H1 (cell line): Measurements from ENCODE around the gene FXR2. TPM values are rescaled to one million over a fixed set of nuclear protein-coding genes. Genes with fewer than 3 reads are reported as not detected.

Experiments
- CTCF ChIA-PET: fragments of 300-600 bp; sonication (Branson Sonifier 250); formaldehyde crosslinking; loops from one replicate; lab custom pipeline; 2021; ENCODE audit not compliant: partially characterized antibody; lab: Charles Lee
- POLR2A ChIA-PET: fragments of 300-600 bp; sonication (Branson Sonifier 250); formaldehyde crosslinking; loops from one replicate; lab custom pipeline; 2021; ENCODE audit warnings: inconsistent platforms; ENCODE audit not compliant: partially characterized antibody; lab: Charles Lee
- DNase-seq, 2 experiments: peaks; one replicate each; pipeline versions ENCODE4 v3.0.0 to v3.0.0-alpha.2; 2010 to 2022; ENCODE audit warnings: low spot score in 2 of 2, low read depth in 1 of 2, mixed read lengths in 1 of 2
- FAIRE-seq: peaks from 2 replicates; lab custom pipeline; 2011; peaks lifted over from hg19 to GRCh38; lab: Jason Lieb, UNC
- H2AFZ ChIP-seq: 2 replicates; pipeline ENCODE4 v1.8.1; 2012; ENCODE audit warnings: low read length, inconsistent platforms
- H2AK5ac ChIP-seq: 2 replicates; pipeline ENCODE4 v1.6.1; 2013; ENCODE audit warnings: low read depth, low read length
- H2BK120ac ChIP-seq: replicated peaks from 2 replicates; pipeline ENCODE3; 2013; ENCODE audit warnings: low read depth, low read length, inconsistent platforms
- H2BK12ac ChIP-seq: 2 replicates; pipeline ENCODE4 v1.6.1; 2013; ENCODE audit warnings: low read depth, low read length
- H2BK15ac ChIP-seq: 2 replicates; pipeline ENCODE4 v1.6.1; 2013; ENCODE audit warnings: low read length
- H2BK20ac ChIP-seq: 2 replicates; pipeline ENCODE4 v1.6.1; 2013; ENCODE audit warnings: low read length
- H2BK5ac ChIP-seq: 2 replicates; pipeline ENCODE4 v1.6.1; 2013; ENCODE audit warnings: low read depth, low read length
- H3K14ac ChIP-seq: 2 replicates; pipeline ENCODE4 v1.6.1; 2013; ENCODE audit warnings: inconsistent platforms; ENCODE audit not compliant: insufficient read length
- H3K18ac ChIP-seq: 2 replicates; pipeline ENCODE4 v1.6.1; 2013; ENCODE audit warnings: low read length; ENCODE audit errors: extremely low read depth
- H3K23ac ChIP-seq: 2 replicates; pipeline ENCODE4 v1.6.1; 2013; ENCODE audit warnings: inconsistent platforms; ENCODE audit not compliant: insufficient read length
- H3K23me2 ChIP-seq: 2 replicates; pipeline ENCODE4 v1.6.1; 2013; ENCODE audit warnings: low read depth, low read length
- H3K27ac ChIP-seq: 2 replicates; pipeline ENCODE4 v1.6.1; 2011; ENCODE audit warnings: low read depth, low read length, inconsistent platforms
- H3K27me3 ChIP-seq, 4 experiments: replicated peaks in 1 of 4; 1 replicate in 1 of 4; 2 replicates in 3 of 4; pipeline versions ENCODE4 v1.6.1 to v1.8.1; 2011 to 2013; ENCODE audit warnings: low read length in 3 of 4, mild to moderate bottlenecking in 3 of 4, inconsistent platforms in 2 of 4, mixed read lengths in 2 of 4, moderate library complexity in 1 of 4; ENCODE audit not compliant: control insufficient read depth in 3 of 4, insufficient read depth in 3 of 4; ENCODE audit errors: extremely low read depth in 1 of 4
- H3K36me3 ChIP-seq, 4 experiments: 2 replicates each; pipeline versions ENCODE4 v1.6.1 to v1.8.1; 2011 to 2013; ENCODE audit warnings: mild to moderate bottlenecking in 4 of 4, low read length in 3 of 4, moderate library complexity in 2 of 4, control low read depth in 1 of 4, inconsistent platforms in 1 of 4; ENCODE audit not compliant: insufficient read depth in 4 of 4, control insufficient read depth in 2 of 4
- H3K4ac ChIP-seq: replicated peaks from 2 replicates; pipeline ENCODE3; 2013; ENCODE audit warnings: low read length, low read depth, mixed read lengths, inconsistent platforms; ENCODE audit not compliant: insufficient read length
- H3K4me1 ChIP-seq, 4 experiments: replicated peaks in 1 of 4; 1 replicate in 1 of 4; 2 replicates in 3 of 4; pipeline versions ENCODE4 v1.6.1 to v1.8.1; 2011 to 2013; ENCODE audit warnings: low read length in 3 of 4, inconsistent platforms in 2 of 4, mixed read lengths in 1 of 4; ENCODE audit not compliant: insufficient read depth in 4 of 4, control insufficient read depth in 3 of 4
- H3K4me2 ChIP-seq, 2 experiments: 2 replicates each; pipeline versions ENCODE4 v1.6.1 to v1.8.1; 2011 to 2013; ENCODE audit warnings: low read depth in 2 of 2, low read length in 2 of 2, control low read depth in 1 of 2, inconsistent platforms in 1 of 2, mild to moderate bottlenecking in 1 of 2; ENCODE audit not compliant: insufficient read depth in 1 of 2
- H3K4me3 ChIP-seq, 4 experiments: fragments of 200-600, 300-600 bp in 1 of 4; sonication (generic), shearing (Covaris generic), sonication (Bioruptor Twin) in 1 of 4; 2 replicates each; pipeline versions ENCODE4 v1.5.1 to v1.8.1; 2011 to 2016; ENCODE audit warnings: low read length in 4 of 4, low read depth in 3 of 4, control low read depth in 2 of 4, inconsistent platforms in 2 of 4, mild to moderate bottlenecking in 2 of 4, mixed read lengths in 1 of 4, moderate library complexity in 1 of 4; ENCODE audit not compliant: insufficient read depth in 2 of 4; ENCODE audit errors: extremely low read depth in 1 of 4
- H3K56ac ChIP-seq: replicated peaks from 2 replicates; pipeline ENCODE3; 2013; ENCODE audit warnings: low read depth, mild to moderate bottlenecking, mixed read lengths, low read length, inconsistent platforms; ENCODE audit not compliant: insufficient read length
- H3K79me1 ChIP-seq: 2 replicates; pipeline ENCODE4 v1.6.1; 2013; ENCODE audit warnings: low read depth, low read length, control low read depth
- H3K79me2 ChIP-seq, 2 experiments: 2 replicates each; pipeline versions ENCODE4 v1.6.1 to v1.8.1; 2012 to 2013; ENCODE audit warnings: low read length in 2 of 2, mild to moderate bottlenecking in 2 of 2, inconsistent platforms in 1 of 2; ENCODE audit not compliant: insufficient read depth in 2 of 2, control insufficient read depth in 1 of 2
- H3K9ac ChIP-seq, 4 experiments: replicated peaks in 1 of 4; 1 replicate in 1 of 4; 2 replicates in 3 of 4; pipeline versions ENCODE4 v1.6.1 to v1.8.1; 2011 to 2013; ENCODE audit warnings: low read depth in 3 of 4, low read length in 3 of 4, control low read depth in 2 of 4, mild to moderate bottlenecking in 2 of 4, moderate library complexity in 2 of 4, inconsistent platforms in 1 of 4; ENCODE audit errors: extremely low read depth in 1 of 4
- H3K9me3 ChIP-seq, 2 experiments: 2 replicates each; pipeline versions ENCODE4 v1.6.1 to v1.8.1; 2012 to 2013; ENCODE audit warnings: mild to moderate bottlenecking in 2 of 2, moderate library complexity in 2 of 2, control low read depth in 1 of 2, inconsistent platforms in 1 of 2, low read depth in 1 of 2, low read length in 1 of 2, mixed read lengths in 1 of 2; ENCODE audit not compliant: insufficient read depth in 2 of 2
- H4K20me1 ChIP-seq, 2 experiments: replicated peaks in 1 of 2; 2 replicates each; pipeline versions ENCODE3 to v1.8.1; 2011 to 2013; ENCODE audit warnings: inconsistent platforms in 2 of 2, low read length in 2 of 2, mild to moderate bottlenecking in 1 of 2; ENCODE audit not compliant: insufficient read depth in 2 of 2, control insufficient read depth in 1 of 2
- H4K5ac ChIP-seq: 2 replicates; pipeline ENCODE4 v1.6.1; 2013; ENCODE audit warnings: low read length, low read depth, mixed read lengths, inconsistent platforms; ENCODE audit not compliant: insufficient read length
- H4K8ac ChIP-seq: 2 replicates; pipeline ENCODE4 v1.8.0; 2013; ENCODE audit warnings: mild to moderate bottlenecking, moderate library complexity, low read length, inconsistent platforms; ENCODE audit not compliant: insufficient read depth; ENCODE audit errors: extremely low read depth
- H4K91ac ChIP-seq: replicated peaks from 2 replicates; pipeline ENCODE3; 2013; ENCODE audit warnings: low read length, mixed read lengths, inconsistent platforms; ENCODE audit not compliant: insufficient read length
- BACH1 ChIP-seq: IDR thresholded peaks from 2 replicates; pipeline ENCODE4 v1.6.1; 2012; ENCODE audit warnings: low read length, improper control_type of control experiment
- CHD2 ChIP-seq: IDR thresholded peaks from 2 replicates; pipeline ENCODE4 v1.6.1; 2012; ENCODE audit warnings: low read length, improper control_type of control experiment
- EGR1 ChIP-seq: IDR thresholded peaks from 2 replicates; pipeline ENCODE4 v1.6.1; 2011; ENCODE audit warnings: low read depth, low read length, borderline replicate concordance
- POLR2A ChIP-seq, 2 experiments: IDR thresholded peaks; 1 replicate in 1 of 2; 2 replicates in 1 of 2; pipeline ENCODE4 v1.6.1; 2011; ENCODE audit warnings: low read depth in 2 of 2, low read length in 2 of 2, mild to moderate bottlenecking in 2 of 2; ENCODE audit errors: control extremely low read depth in 1 of 2
- RAD21 ChIP-seq, 2 experiments: IDR thresholded peaks in 1 of 2; conservative IDR thresholded peaks in 1 of 2; 2 replicates each; pipeline ENCODE4 v1.6.1; 2011; ENCODE audit warnings: low read depth in 2 of 2, low read length in 2 of 2, improper control_type of control experiment in 1 of 2, inconsistent platforms in 1 of 2, mild to moderate bottlenecking in 1 of 2, moderate library complexity in 1 of 2
- RBBP5 ChIP-seq: IDR thresholded peaks from 2 replicates; pipeline ENCODE4 v1.7.1; 2012; ENCODE audit warnings: low read depth, mild to moderate bottlenecking, inconsistent platforms, low read length, moderate library complexity, borderline replicate concordance
- SIN3A ChIP-seq, 2 experiments: IDR thresholded peaks in 1 of 2; conservative IDR thresholded peaks in 1 of 2; 2 replicates each; pipeline ENCODE4 v1.6.1; 2011 to 2012; ENCODE audit warnings: low read length in 2 of 2, improper control_type of control experiment in 1 of 2, low read depth in 1 of 2, mild to moderate bottlenecking in 1 of 2
- SP1 ChIP-seq: IDR thresholded peaks from 2 replicates; pipeline ENCODE4 v1.6.1; 2011; ENCODE audit warnings: low read depth, low read length
- USF2 ChIP-seq: IDR thresholded peaks from 2 replicates; pipeline ENCODE4 v1.6.1; 2011; ENCODE audit warnings: low read length, improper control_type of control experiment
- WGBS, 2 experiments: shearing (Covaris generic) in 1 of 2; methylation state at CpG; one replicate each; pipeline versions ENCODE4 v1.1.6 to v1.1.7; 2013 to 2015; ENCODE audit warnings: low lambda C conversion rate in 2 of 2, mixed read lengths in 2 of 2, inconsistent platforms in 1 of 2, low coverage in 1 of 2, missing lambda C conversion rate in 1 of 2; ENCODE audit not compliant: insufficient replicate concordance in 2 of 2, insufficient coverage in 1 of 2, insufficient read length in 1 of 2; ENCODE audit errors: extremely low coverage in 1 of 2, missing lambda C conversion rate in 1 of 2; 5-methylcytosine and 5-hydroxymethylcytosine counted together
- polyA plus RNA-seq, 7 experiments: library from polyadenylated mRNA; depleted of rRNA in 3 of 7; stranded (reverse) in 5 of 7; unstranded in 2 of 7; fragments of >200 nt in 5 of 7; fragments of 200-250 nt in 2 of 7; gene quantifications; 1 replicate in 5 of 7; 2 replicates in 1 of 7; 4 replicates in 1 of 7; pipeline versions ENCODE4 v1.2.1 to v1.2.3, GENCODE V29; 2011 to 2013; ENCODE audit warnings: missing spikeins in 2 of 7, mixed read lengths in 2 of 7
- total RNA-seq: library from RNA; stranded (reverse); fragmentation: NEBNext Ultra II Directional; extraction: Animal tissue kit (Norgen Biotek cat#: 25700); gene quantifications from 2 replicates; pipeline ENCODE4 v1.2.1, GENCODE V29; 2021

Gene FXR2
- total and polyA plus RNA-seq, 2 of the 8 experiments (the other 6 are each of a cell fraction or from before 2014, with no cell fraction given) = 26.2 to 44.0 TPM

DNA sequence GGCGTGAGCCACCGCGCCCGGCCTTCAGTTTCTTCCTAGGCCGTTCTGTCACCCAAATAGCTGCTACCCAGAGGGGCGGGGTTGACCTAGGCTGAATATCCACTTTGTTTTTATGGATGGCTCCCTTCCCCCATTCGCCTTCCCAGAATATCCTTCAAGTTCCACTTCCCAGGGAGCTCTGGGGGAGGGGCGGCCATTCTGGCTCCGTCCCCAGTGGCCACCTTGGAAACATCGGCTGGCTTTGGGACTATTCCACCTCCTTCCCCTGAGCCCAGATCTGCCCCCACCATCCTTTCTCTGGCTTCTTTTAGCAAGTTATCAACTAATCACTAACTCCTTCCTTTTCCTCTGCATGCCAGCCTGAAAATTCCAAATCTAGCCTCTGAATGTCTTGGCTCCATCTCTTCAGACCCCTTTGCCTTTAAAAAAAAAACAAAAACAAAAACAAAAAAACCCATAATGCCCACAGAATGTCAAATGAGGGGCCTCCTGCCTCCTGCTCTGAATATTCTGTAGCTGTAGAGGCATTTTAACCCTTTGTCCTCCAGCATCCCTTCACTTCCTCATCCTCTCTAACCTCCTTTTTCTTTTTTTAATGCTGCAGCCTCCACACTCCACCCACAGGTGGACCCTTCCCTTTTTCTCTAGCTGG lies 42.4 kb upstream of the FXR2 start:
- H3K4me2 ChIP-seq = peak overlapping the region; percentile 65 to 68
- no peak overlapping the region for H2BK15ac ChIP-seq
- H2BK5ac ChIP-seq = peak overlapping the region; percentile 93; the same call in 1 of the 2 replicates
- peaks cover 5% of the 10 kb centered on the region; the same call in 1 of the 2 replicates for H3K23me2 ChIP-seq
- peak overlapping the region; percentile 68 for H4K5ac ChIP-seq
- H3K79me2 ChIP-seq = no peaks in the 10 kb centered on the region
- peak overlapping the region; percentile 72; the same call in 1 of the 2 replicates for H2BK20ac ChIP-seq
- no peak overlapping the region for H2AFZ ChIP-seq
- 3% methylated on average over 10 of the region's 10 CpGs; no CpG with 5 or more reads in 1 of the 2 experiments for WGBS, 2 experiments
- H4K20me1 ChIP-seq = peaks cover 0 to 2% of the 10 kb centered on the region in 2 experiments
- H3K4ac ChIP-seq = no peak overlapping the region
- H3K14ac ChIP-seq = no peak overlapping the region
- no peaks in the 10 kb centered on the region for H3K9me3 ChIP-seq
- no peaks in the 10 kb centered on the region; a peak in 2 of 8 replicates for H3K36me3 ChIP-seq
- peak overlapping the region; percentile 52 for H3K56ac ChIP-seq
- peak overlapping the region in 1 of 4 experiments; percentile 28; a peak in 1 of 7 replicates for H3K9ac ChIP-seq
- H3K4me1 ChIP-seq = peaks cover 7 to 16% (median 12%) of the 10 kb centered on the region in 4 experiments
- H4K8ac ChIP-seq = no peak overlapping the region
- ChIA-PET POLR2A (interaction anchor here (0.9 to 79.4 kb wide), 7 partner anchors 10 to 197 kb away, joined by 3 to 2272 read pairs (median 8); partner anchors contain the start of genes ATP1B2, CD68, EFNB3 and FXR2), CTCF (interaction anchor here (0.9 to 18.2 kb wide), 14 partner anchors 9 to 213 kb away, joined by 3 to 211 read pairs (median 4); partner anchors contain the start of genes EFNB3, SHBG, TP53 and WRAP53)
- peak overlapping the region; percentile 38; the same call in 1 of the 2 replicates for H3K27ac ChIP-seq
- peaks cover 0 to 9% (median 2%) of the 10 kb centered on the region in 4 experiments; a peak in 3 of 7 replicates for H3K27me3 ChIP-seq
- H2BK12ac ChIP-seq = 0 out of 2 replicates have a peak overlapping the region, but pooled peaks have one; percentile 60
- H2BK120ac ChIP-seq = peak overlapping the region; percentile 73
- no peaks in the 10 kb centered on the region for H3K79me1 ChIP-seq
- no peak overlapping the region for H3K23ac ChIP-seq
- H3K4me3 ChIP-seq = peak overlapping the region in 2 of 4 experiments; percentile 3 to 47; a peak in 3 of 8 replicates
- FAIRE-seq (peak; percentile 91), DNase-seq (peak; percentile 88 to 90)
- peak overlapping the region; percentile 88 for H3K18ac ChIP-seq
- H4K91ac ChIP-seq = peak overlapping the region; percentile 79
- H2AK5ac ChIP-seq = 0 out of 2 replicates have a peak overlapping the region, but pooled peaks have one; percentile 44
- TF ChIP-seq POLR2A (IDR thresholded peaks at IDR 0.05; ENCODE audit: control extremely low read depth in 1 of 2, low read depth in 2 of 2, low read length in 2 of 2) (peak in 1 of 2 experiments; percentile 60; a peak in 2 of 3 replicates), SIN3A (conservative IDR thresholded peaks at IDR 0.05 in 1 of 2, IDR thresholded peaks at IDR 0.05 in 1 of 2; ENCODE audit: low read depth in 1 of 2, low read length in 2 of 2) (peak; percentile 77 to 84; a peak in 3 of 4 replicates), BACH1 (no peak), RBBP5 (peak; percentile 97), RAD21 (IDR thresholded peaks at IDR 0.05 in 1 of 2, conservative IDR thresholded peaks at IDR 0.05 in 1 of 2; ENCODE audit: low read depth in 2 of 2, low read length in 2 of 2) (peak; percentile 6 to 32; a peak in 3 of 4 replicates), USF2 (no peak), SP1 (peak; percentile 92), EGR1 (peak; percentile 29; the same call in 1 of the 2 replicates), CHD2 (peak; percentile 62; the same call in 1 of the 2 replicates)
